Gastroesophageal sphincter (tissue), 4 donors: Measurements from ENCODE around the gene UBXN6. TPM values are rescaled to one million over a fixed set of nuclear protein-coding genes. Genes with fewer than 3 reads are reported as not detected.

ENCODE experiments used
- ATAC-seq: fragments of 150-250 bp; one replicate; pipeline ENCODE4 v1.9.1; 2016; ENCODE audit warnings: mild to moderate bottlenecking, moderate library complexity
- H3K27ac ChIP-seq, 4 donors: fragments of 200-600 bp; sonication (generic) in 3 of 4; 1 replicate in 3 of 4; 2 replicates in 1 of 4; pipeline ENCODE4 v1.5.1; 2016 to 2019
- H3K27me3 ChIP-seq: fragments of 200-600 bp; sonication (generic); one replicate; pipeline ENCODE4 v1.5.1; 2019
- H3K36me3 ChIP-seq, 2 donors: fragments of 200-600 bp; sonication (generic); one replicate each; pipeline ENCODE4 v1.5.1; 2019; ENCODE audit warnings: control low read depth in 1 of 2
- H3K4me1 ChIP-seq, 3 donors: fragments of 200-600 bp; sonication (generic); 1 replicate in 2 of 3; 2 replicates in 1 of 3; pipeline ENCODE4 v1.5.1; 2016 to 2019; ENCODE audit warnings: control low read depth in 2 of 3
- H3K4me3 ChIP-seq, 2 donors: fragments of 200-600 bp; sonication (generic); one replicate each; pipeline ENCODE4 v1.5.1; 2019; ENCODE audit warnings: mild to moderate bottlenecking in 1 of 2, moderate library complexity in 1 of 2
- H3K9me3 ChIP-seq, 3 donors: fragments of 200-600 bp; sonication (generic); one replicate each; pipeline ENCODE4 v1.5.1; 2017 to 2019; ENCODE audit warnings: control low read depth in 2 of 3
- EP300 ChIP-seq: sonication (generic); formaldehyde crosslinking; IDR thresholded peaks from one replicate; pipeline ENCODE4 v1.6.1; 2017; ENCODE audit warnings: antibody characterized with exemption, mild to moderate bottlenecking
- POLR2A ChIP-seq, 2 donors: fragments of 450-650 bp; IDR thresholded peaks; one replicate each; pipeline ENCODE4 v1.6.1; 2017; ENCODE audit warnings: antibody characterized with exemption in 2 of 2, mild to moderate bottlenecking in 2 of 2, moderate library complexity in 1 of 2
- POLR2AphosphoS5 ChIP-seq: sonication (generic); formaldehyde crosslinking; IDR thresholded peaks from one replicate; pipeline ENCODE4 v1.6.1; 2017; ENCODE audit warnings: antibody characterized with exemption
- WGBS, 2 donors: methylation state at CpG; one replicate each; pipeline ENCODE4 v1.1.5; 2018; ENCODE audit warnings: low coverage in 1 of 2; 5-methylcytosine and 5-hydroxymethylcytosine counted together
- total RNA-seq, 4 donors: library from RNA; depleted of rRNA; stranded (reverse); fragments of >200 nt; gene quantifications; one replicate each; pipeline ENCODE4 v1.1.0, GENCODE V29; 2016
- TF ChIP-seq, protein P1 (sequence below), 4 experiments: fragments of 200-600 bp in 2 of 4; fragments of 450-650 bp in 2 of 4; sonication (generic) in 1 of 4; IDR thresholded peaks; one replicate each; pipeline ENCODE4 v1.5.1; 2017 to 2019; ENCODE audit warnings: antibody characterized with exemption in 4 of 4, mild to moderate bottlenecking in 2 of 4, moderate library complexity in 2 of 4

The UBXN6 gene
- total RNA-seq, 4 donors from 2014 or later = 62.6 to 130 (median 80.6) TPM

DNA sequence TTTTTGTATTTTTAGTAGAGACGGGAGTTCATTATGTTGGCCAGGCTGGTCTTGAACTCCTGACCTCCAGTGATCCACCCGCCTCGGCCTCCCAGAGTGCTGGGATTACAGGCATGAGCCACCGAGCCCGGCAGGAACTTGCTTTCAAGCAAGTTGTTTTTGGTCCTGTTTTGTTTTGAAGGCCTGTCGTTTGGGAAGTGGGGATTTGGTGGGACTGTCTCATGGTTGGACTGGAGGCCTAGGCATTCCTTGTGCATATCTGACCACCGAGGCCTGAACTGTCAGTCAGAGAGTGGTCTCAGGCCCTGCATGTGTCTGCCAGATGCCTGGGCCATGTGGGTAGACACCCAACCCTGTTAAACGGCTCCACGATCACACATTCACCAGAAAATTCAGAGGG lies 26.3 kb downstream of the UBXN6 start:
- Histone ChIP-seq H3K36me3 (peaks cover 0 to 59% of the 10 kb centered on the region in 2 donors), H3K4me3 (no peak overlapping the region), H3K27ac (no peak overlapping the region), H3K4me1 (no peaks in the 10 kb centered on the region), H3K27me3 (no peaks in the 10 kb centered on the region), H3K9me3 (no peaks in the 10 kb centered on the region)
- ATAC-seq = no peak
- WGBS, 2 donors = 83 to 88% methylated on average over 2 to 3 of the region's 9 CpGs
- TF ChIP-seq EP300 (no peak), POLR2AphosphoS5 (no peak), POLR2A (IDR thresholded peaks at IDR 0.05) (no peak)
- TF ChIP-seq, protein P1, sequence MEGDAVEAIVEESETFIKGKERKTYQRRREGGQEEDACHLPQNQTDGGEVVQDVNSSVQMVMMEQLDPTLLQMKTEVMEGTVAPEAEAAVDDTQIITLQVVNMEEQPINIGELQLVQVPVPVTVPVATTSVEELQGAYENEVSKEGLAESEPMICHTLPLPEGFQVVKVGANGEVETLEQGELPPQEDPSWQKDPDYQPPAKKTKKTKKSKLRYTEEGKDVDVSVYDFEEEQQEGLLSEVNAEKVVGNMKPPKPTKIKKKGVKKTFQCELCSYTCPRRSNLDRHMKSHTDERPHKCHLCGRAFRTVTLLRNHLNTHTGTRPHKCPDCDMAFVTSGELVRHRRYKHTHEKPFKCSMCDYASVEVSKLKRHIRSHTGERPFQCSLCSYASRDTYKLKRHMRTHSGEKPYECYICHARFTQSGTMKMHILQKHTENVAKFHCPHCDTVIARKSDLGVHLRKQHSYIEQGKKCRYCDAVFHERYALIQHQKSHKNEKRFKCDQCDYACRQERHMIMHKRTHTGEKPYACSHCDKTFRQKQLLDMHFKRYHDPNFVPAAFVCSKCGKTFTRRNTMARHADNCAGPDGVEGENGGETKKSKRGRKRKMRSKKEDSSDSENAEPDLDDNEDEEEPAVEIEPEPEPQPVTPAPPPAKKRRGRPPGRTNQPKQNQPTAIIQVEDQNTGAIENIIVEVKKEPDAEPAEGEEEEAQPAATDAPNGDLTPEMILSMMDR (IDR thresholded peaks at IDR 0.05) = no peak

DNA sequence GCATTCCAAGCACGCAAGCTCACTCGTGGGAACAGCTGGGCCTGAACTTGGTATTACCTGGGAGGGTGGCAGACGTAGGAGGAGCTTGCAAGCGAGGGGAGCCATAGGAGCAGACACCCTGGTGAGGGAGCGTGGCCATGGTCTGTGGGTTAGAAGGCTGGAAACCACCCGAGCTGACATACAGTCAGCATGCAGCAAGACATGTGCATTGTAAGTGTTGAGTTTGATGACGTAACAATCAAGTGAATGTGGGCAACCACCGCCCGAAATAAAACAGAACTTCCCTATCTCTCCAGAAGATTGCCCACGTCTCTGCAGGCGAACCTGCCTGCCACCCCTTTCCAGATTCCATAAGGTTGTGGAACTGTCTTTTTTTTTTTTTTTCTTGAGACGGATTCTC lies 26.8 kb downstream of the UBXN6 start:
- 86 to 93% methylated on average over 8 to 12 of the region's 12 CpGs for WGBS, 2 donors
- H3K27ac ChIP-seq = no peak overlapping the region
- H3K27me3 ChIP-seq = no peaks in the 10 kb centered on the region
- H3K4me3 ChIP-seq = no peak overlapping the region
- H3K9me3 ChIP-seq = no peaks in the 10 kb centered on the region
- TF ChIP-seq EP300 = no peak
- TF ChIP-seq POLR2A (IDR thresholded peaks at IDR 0.05) = no peak
- peaks cover 0 to 59% of the 10 kb centered on the region in 2 donors for H3K36me3 ChIP-seq
- ATAC-seq = no peak
- no peaks in the 10 kb centered on the region for H3K4me1 ChIP-seq

DNA sequence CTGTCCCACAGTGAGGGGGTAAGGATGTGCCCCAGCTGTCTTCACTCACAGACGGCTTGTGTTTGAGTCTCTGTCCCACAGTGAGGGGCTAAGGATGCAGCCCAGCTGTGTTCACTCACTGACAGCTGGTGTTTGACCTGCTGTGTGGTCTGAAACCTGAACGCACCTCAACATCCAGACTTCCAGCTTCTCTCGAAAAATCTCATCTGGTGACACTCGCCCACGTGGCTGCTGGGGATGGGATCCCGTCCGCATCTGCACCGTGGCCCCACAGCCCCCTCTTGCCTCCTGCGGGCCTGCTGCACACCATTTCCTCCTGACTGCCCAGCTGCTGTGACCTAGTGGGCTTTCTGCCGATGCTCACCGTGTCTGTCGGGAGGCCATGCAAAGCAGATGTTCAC lies 27.8 kb downstream of the UBXN6 start:
- TF ChIP-seq POLR2AphosphoS5 = no peak
- TF ChIP-seq, protein P1 (IDR thresholded peaks at IDR 0.05) = no peak
- ATAC-seq = no peak
- no peaks in the 10 kb centered on the region for H3K4me1 ChIP-seq
- H3K4me3 ChIP-seq = no peak overlapping the region
- H3K36me3 ChIP-seq = peaks cover 0 to 61% of the 10 kb centered on the region in 2 donors
- H3K27me3 ChIP-seq = no peaks in the 10 kb centered on the region
- 47 to 66% methylated on average over 5 to 8 of the region's 12 CpGs for WGBS, 2 donors
- H3K27ac ChIP-seq = no peak overlapping the region
- no peaks in the 10 kb centered on the region for H3K9me3 ChIP-seq

DNA sequence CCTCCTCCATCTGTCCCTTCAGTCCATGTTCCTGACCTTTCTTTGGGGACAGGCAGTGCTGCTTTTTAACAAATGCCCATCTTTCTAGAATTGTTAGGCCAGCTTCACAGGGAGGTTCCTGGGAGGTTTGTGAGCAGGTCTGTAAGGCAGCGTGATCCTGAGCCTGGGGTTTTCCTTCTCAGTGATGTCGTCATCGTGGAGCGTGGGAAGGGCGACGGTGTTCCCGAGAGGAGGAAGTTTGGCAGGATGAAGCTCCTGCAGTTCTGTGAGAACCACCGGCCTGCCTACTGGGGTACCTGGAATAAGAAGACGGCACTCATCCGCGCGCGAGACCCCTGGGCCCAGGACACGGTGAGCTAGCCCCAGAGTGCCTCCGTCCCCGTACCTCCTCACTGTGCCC lies 28.3 kb downstream of the UBXN6 start:
- no peak for ATAC-seq
- TF ChIP-seq EP300 = no peak
- TF ChIP-seq POLR2AphosphoS5 = no peak
- TF ChIP-seq, protein P1 (IDR thresholded peaks at IDR 0.05) = no peak
- TF ChIP-seq POLR2A (IDR thresholded peaks at IDR 0.05) = no peak
- no CpG with 5 or more reads among the region's 16 CpGs for WGBS, 2 donors

GRCh38 chr19:4428326-4428975 lies 29.1 kb downstream of the UBXN6 start:
- no peaks in the 10 kb centered on the region for H3K4me1 ChIP-seq

More for the DNA sequence above, 28.3 kb downstream of the UBXN6 start:
- H3K27ac ChIP-seq = no peak overlapping the region
- no peaks in the 10 kb centered on the region for H3K27me3 ChIP-seq
- no peaks in the 10 kb centered on the region for H3K4me1 ChIP-seq
- no peak overlapping the region for H3K4me3 ChIP-seq
- H3K36me3 ChIP-seq = peaks cover 0 to 58% of the 10 kb centered on the region in 2 donors
- H3K9me3 ChIP-seq = no peaks in the 10 kb centered on the region

More at GRCh38 chr19:4428326-4428975, 29.1 kb downstream of the UBXN6 start:
- Histone ChIP-seq H3K4me3 (no peak overlapping the region), H3K27ac (no peak overlapping the region), H3K36me3 (peaks cover 0 to 59% of the 10 kb centered on the region in 2 donors), H3K27me3 (no peaks in the 10 kb centered on the region), H3K9me3 (no peaks in the 10 kb centered on the region)
- TF ChIP-seq, protein P1 (IDR thresholded peaks at IDR 0.05) = no peak
- TF ChIP-seq POLR2AphosphoS5 = no peak
- no peak for TF ChIP-seq EP300
- no peak for TF ChIP-seq POLR2A (IDR thresholded peaks at IDR 0.05)
- WGBS, 2 donors = 81 to 87% methylated on average over 6 to 10 of the region's 20 CpGs
- no peak for ATAC-seq
